MCF 10A (cell line): Measurements from ENCODE around the gene CMTM8. TPM values are rescaled to one million over a fixed set of nuclear protein-coding genes. Genes with fewer than 3 reads are reported as not detected.

Source experiments
- BruUV-seq: library from RNA; stranded (reverse); fragments of 400-500 nt; replicated peaks from 2 replicates; lab custom pipeline; 2021; lab: Mats Ljungman, UMichigan
- CTCF ChIA-PET: fragments of 300-600 bp; sonication (Branson Sonifier 250); formaldehyde crosslinking; extraction: SDS; loops from one replicate; lab custom pipeline; 2021; ENCODE audit warnings: antibody characterized with exemption, inconsistent platforms; lab: Yijun Ruan, JAX
- POLR2A ChIA-PET: fragments of 300-600, 350-650 bp; sonication (Branson Sonifier 250); formaldehyde crosslinking; extraction: SDS; loops from one replicate; lab custom pipeline; 2020; ENCODE audit warnings: antibody characterized with exemption, inconsistent platforms; lab: Yijun Ruan, JAX
- DNase-seq: peaks from one replicate; pipeline ENCODE4 v3.0.0-alpha.2; 2018; ENCODE audit not compliant: unreplicated experiment
- H3K27ac Mint-ChIP-seq: one replicate; pipeline ENCODE4 v1.8.0; 2022; ENCODE audit warnings: mild to moderate bottlenecking, low read depth, mixed read lengths; ENCODE audit not compliant: unreplicated experiment
- H3K27me3 Mint-ChIP-seq: one replicate; pipeline ENCODE4 v1.8.0; 2022; ENCODE audit warnings: mixed read lengths; ENCODE audit not compliant: insufficient read depth, unreplicated experiment
- H3K36me3 Mint-ChIP-seq: one replicate; pipeline ENCODE4 v1.8.0; 2022; ENCODE audit warnings: mild to moderate bottlenecking, moderate library complexity, mixed read lengths; ENCODE audit not compliant: insufficient read depth, unreplicated experiment
- H3K4me1 Mint-ChIP-seq: one replicate; pipeline ENCODE4 v1.8.0; 2022; ENCODE audit warnings: mixed read lengths; ENCODE audit not compliant: insufficient read depth, unreplicated experiment
- H3K4me3 Mint-ChIP-seq: one replicate; pipeline ENCODE4 v1.8.0; 2022; ENCODE audit warnings: mild to moderate bottlenecking, moderate library complexity, mixed read lengths; ENCODE audit not compliant: unreplicated experiment
- H3K9me3 Mint-ChIP-seq: one replicate; pipeline ENCODE4 v1.8.0; 2022; ENCODE audit warnings: mixed read lengths; ENCODE audit not compliant: unreplicated experiment
- CTCF ChIP-seq: fragments of 200-600 bp; IDR thresholded peaks from one replicate; pipeline ENCODE4 v1.8.0; 2022; ENCODE audit warnings: antibody characterized with exemption, mild to moderate bottlenecking; ENCODE audit not compliant: unreplicated experiment
- intact Hi-C: fragments of 100-400 bp; cut with micrococcal nuclease; formaldehyde crosslinking; loops from 2 replicates; pipeline ENCODE4 v1.14.1; 2022
- total RNA-seq: library from RNA; stranded (reverse); gene quantifications from 2 replicates; pipeline ENCODE4 v1.2.3, GENCODE V29; 2022

Gene CMTM8
- total RNA-seq, 1 experiment from 2014 or later, result 3.8 TPM

GRCh38 chr3:32302601-32303398 is 64.3 kb downstream of the CMTM8 start:
- POLR2A ChIA-PET, result interaction anchor here (0.6 kb wide), 1 partner anchor 11 kb away, joined by 3 read pairs; no protein-coding TSS in a partner anchor
- peaks cover 7% of the 10 kb centered on the region for H3K4me1 Mint-ChIP-seq
- H3K9me3 Mint-ChIP-seq, result no peaks in the 10 kb centered on the region
- intact Hi-C loops, result no loop called here
- CTCF ChIA-PET, result interaction anchor here (0.9 to 1.5 kb wide), 2 partner anchors 40 to 127 kb away, joined by 3 read pairs; no protein-coding TSS in a partner anchor
- no peak for DNase-seq
- no peak overlapping the region for H3K4me3 Mint-ChIP-seq
- H3K36me3 Mint-ChIP-seq, result no peaks in the 10 kb centered on the region
- no TSS peak for BruUV-seq
- no peak overlapping the region for H3K27ac Mint-ChIP-seq
- TF ChIP-seq CTCF, result no peak
- no peaks in the 10 kb centered on the region for H3K27me3 Mint-ChIP-seq

- Mint-ChIP-seq H3K4me1 (peaks cover 7% of the 10 kb centered on the region), H3K9me3 (no peaks in the 10 kb centered on the region), H3K27ac (no peak overlapping the region), H3K27me3 (no peaks in the 10 kb centered on the region), H3K4me3 (no peak overlapping the region), H3K36me3 (no peaks in the 10 kb centered on the region)
- POLR2A ChIA-PET, result no interaction called here
- no peak for TF ChIP-seq CTCF
- no peak for DNase-seq
- no TSS peak for BruUV-seq
- CTCF ChIA-PET, result interaction anchor here (0.7 kb wide), 1 partner anchor 55 kb away, joined by 3 read pairs; no protein-coding TSS in a partner anchor
- intact Hi-C loops, result no loop called here
Observed at GRCh38 chr3:32303399-32303747, 64.9 kb downstream of the CMTM8 start.

GRCh38 chr3:32303977-32304881 is 65.7 kb downstream of the CMTM8 start:
- Mint-ChIP-seq H3K9me3 (no peaks in the 10 kb centered on the region), H3K4me1 (peaks cover 7% of the 10 kb centered on the region), H3K27ac (no peak overlapping the region), H3K4me3 (no peak overlapping the region), H3K27me3 (no peaks in the 10 kb centered on the region), H3K36me3 (no peaks in the 10 kb centered on the region)
- ChIA-PET CTCF (interaction anchor here (0.6 to 1.7 kb wide), 6 partner anchors 9 to 127 kb away, joined by 3 to 9 read pairs (median 3); no protein-coding TSS in a partner anchor), POLR2A (no interaction called here)
- intact Hi-C loops, result no loop called here
- no peak for TF ChIP-seq CTCF
- no peak for DNase-seq
- BruUV-seq, result no TSS peak
